ENCODE measurements around the gene SOX6.

The SOX6 gene

DNA sequence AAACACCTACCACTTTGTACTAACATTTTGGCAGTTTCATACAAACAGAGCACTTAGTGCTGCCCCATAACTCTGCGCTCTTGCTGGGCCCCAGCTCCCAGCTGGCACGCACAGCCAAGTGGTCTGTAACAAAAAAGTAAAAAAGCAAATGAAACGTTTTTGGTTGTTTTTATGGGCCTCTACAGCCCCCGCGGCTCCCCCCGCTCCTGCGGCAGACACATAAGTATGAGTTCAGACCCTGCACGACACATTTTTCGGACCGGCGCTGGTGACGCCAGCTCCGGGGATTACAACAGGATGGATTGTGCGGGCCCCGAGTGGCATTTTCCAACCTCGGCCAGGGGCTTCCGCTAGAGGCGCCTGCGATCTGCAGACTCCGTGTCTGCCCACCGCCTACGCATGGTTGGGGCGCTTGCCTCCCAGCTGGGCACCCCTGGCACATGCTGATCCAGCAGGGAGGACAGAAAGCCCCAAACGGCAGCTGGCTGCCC, 418.2 kb downstream of the SOX6 start:
- TF ChIP-seq CTCF (IDR thresholded peaks at IDR 0.05; ENCODE audit: insufficient read depth, low read length, poor library complexity, severe bottlenecking), result no peak
- H3K36me3 ChIP-seq (ENCODE audit: control insufficient read depth, insufficient read depth, low read length), result no peaks in the 10 kb centered on the region
- no peak overlapping the region for H3K4me3 ChIP-seq (replicated peaks; ENCODE audit: low read depth, low read length)
- no peak for DNase-seq (ENCODE audit: extremely low read depth, insufficient read length)
- H3K27me3 ChIP-seq (replicated peaks; ENCODE audit: control insufficient read depth, insufficient read depth, low read length), result no peaks in the 10 kb centered on the region; the same call in 1 of the 2 replicates

DNA sequence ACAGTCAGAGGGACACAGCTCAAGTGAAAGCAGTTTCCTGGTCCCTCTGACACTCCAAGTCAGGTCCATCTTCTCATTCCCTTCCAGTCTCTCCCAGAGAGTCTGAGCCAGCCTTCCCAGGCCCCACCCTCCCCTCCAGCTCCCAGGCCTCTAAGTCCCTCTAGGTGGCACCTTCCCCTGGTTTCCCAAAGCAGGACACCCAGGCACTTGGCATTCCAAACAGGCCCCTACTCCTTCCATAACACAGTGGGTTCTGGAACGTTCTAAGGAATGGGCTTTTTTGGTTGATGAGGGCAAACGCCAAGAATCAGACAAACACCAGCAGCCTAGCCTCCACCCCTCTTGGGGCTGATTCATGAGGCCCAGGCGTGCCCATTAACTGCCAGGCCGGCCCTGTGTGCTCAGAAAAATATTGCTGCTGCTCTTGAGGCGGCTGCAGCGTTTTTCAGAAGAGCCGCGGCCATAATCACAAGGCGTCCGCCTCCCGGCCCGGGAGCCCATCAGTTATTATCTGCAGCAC, 418.7 kb downstream of the SOX6 start:
- no peak for DNase-seq (ENCODE audit: extremely low read depth, insufficient read length)
- no peak overlapping the region for H3K4me3 ChIP-seq (replicated peaks; ENCODE audit: low read depth, low read length)
- TF ChIP-seq CTCF (IDR thresholded peaks at IDR 0.05; ENCODE audit: insufficient read depth, low read length, poor library complexity, severe bottlenecking), result no peak

GRCh38 chr11:15936011-15936410, 420.3 kb downstream of the SOX6 start:
- TF ChIP-seq CTCF (IDR thresholded peaks at IDR 0.05; ENCODE audit: insufficient read depth, low read length, poor library complexity, severe bottlenecking), result no peak
- no peak for DNase-seq (ENCODE audit: extremely low read depth, insufficient read length)
- H3K36me3 ChIP-seq (ENCODE audit: control insufficient read depth, insufficient read depth, low read length), result no peaks in the 10 kb centered on the region
- H3K27me3 ChIP-seq (replicated peaks; ENCODE audit: control insufficient read depth, insufficient read depth, low read length), result no peaks in the 10 kb centered on the region; the same call in 1 of the 2 replicates
- no peak overlapping the region for H3K4me3 ChIP-seq (replicated peaks; ENCODE audit: low read depth, low read length)

More for the DNA sequence above, 418.7 kb downstream of the SOX6 start:
- Histone ChIP-seq H3K27me3 (replicated peaks; ENCODE audit: control insufficient read depth, insufficient read depth, low read length) (no peaks in the 10 kb centered on the region; the same call in 1 of the 2 replicates), H3K36me3 (ENCODE audit: control insufficient read depth, insufficient read depth, low read length) (no peaks in the 10 kb centered on the region)

- Histone ChIP-seq H3K4me3 (replicated peaks; ENCODE audit: low read depth, low read length) (no peak overlapping the region), H3K27me3 (replicated peaks; ENCODE audit: control insufficient read depth, insufficient read depth, low read length) (no peaks in the 10 kb centered on the region; the same call in 1 of the 2 replicates), H3K36me3 (ENCODE audit: control insufficient read depth, insufficient read depth, low read length) (no peaks in the 10 kb centered on the region)
- no peak for TF ChIP-seq CTCF (IDR thresholded peaks at IDR 0.05; ENCODE audit: insufficient read depth, low read length, poor library complexity, severe bottlenecking)
- no peak for DNase-seq (ENCODE audit: extremely low read depth, insufficient read length)
Observed at GRCh38 chr11:15935373-15935772, 421.0 kb downstream of the SOX6 start.

- no peaks in the 10 kb centered on the region for H3K36me3 ChIP-seq (ENCODE audit: control insufficient read depth, insufficient read depth, low read length)
- no peak for DNase-seq (ENCODE audit: extremely low read depth, insufficient read length)
- no peak for TF ChIP-seq CTCF (IDR thresholded peaks at IDR 0.05; ENCODE audit: insufficient read depth, low read length, poor library complexity, severe bottlenecking)
- no peak overlapping the region for H3K4me3 ChIP-seq (replicated peaks; ENCODE audit: low read depth, low read length)
- no peaks in the 10 kb centered on the region; the same call in 1 of the 2 replicates for H3K27me3 ChIP-seq (replicated peaks; ENCODE audit: control insufficient read depth, insufficient read depth, low read length)
Observed at GRCh38 chr11:15933886-15934625, 422.3 kb downstream of the SOX6 start.

All from GM06990 (cell line).